ENCODE data around the gene SCMH1.
"Not testable (repeated sequence)": the region's sequence is repeated elsewhere in the genome, so short reads cannot be mapped to it uniquely, and the experiment has no call there.

Gene SCMH1

GRCh38 chr1:41144285-41144684 lies 97.8 kb downstream of the SCMH1 start:
- no peak for DNase-seq

- DNase-seq, result no peak
Measured at GRCh38 chr1:41138549-41138948, 103.6 kb downstream of the SCMH1 start.

GRCh38 chr1:41135196-41135947 lies 106.7 kb downstream of the SCMH1 start:
- DNase-seq, result no peak

- not testable (repeated sequence) for DNase-seq
Measured at GRCh38 chr1:41134325-41134724, 107.8 kb downstream of the SCMH1 start.

- DNase-seq, result no peak
Measured at GRCh38 chr1:41122851-41123518, 119.1 kb downstream of the SCMH1 start.

GRCh38 chr1:41122148-41122547 lies 120.0 kb downstream of the SCMH1 start:
- DNase-seq, result no peak

- DNase-seq, result no peak
Measured at GRCh38 chr1:41118645-41119044, 123.5 kb downstream of the SCMH1 start.

GRCh38 chr1:41117241-41117640 lies 124.9 kb downstream of the SCMH1 start:
- DNase-seq, result not testable (repeated sequence)

- no peak for DNase-seq
Measured at GRCh38 chr1:41110736-41111135, 131.4 kb downstream of the SCMH1 start.

- no peak for DNase-seq
Measured at GRCh38 chr1:41110286-41110685, 131.8 kb downstream of the SCMH1 start.

GRCh38 chr1:41109310-41110197 lies 132.6 kb downstream of the SCMH1 start:
- DNase-seq, result peak; percentile 86

GRCh38 chr1:41108696-41109275 lies 133.3 kb downstream of the SCMH1 start:
- DNase-seq, result no peak

GRCh38 chr1:41103766-41104165 lies 138.3 kb downstream of the SCMH1 start:
- no peak for DNase-seq

GRCh38 chr1:41102653-41103052 lies 139.5 kb downstream of the SCMH1 start:
- no peak for DNase-seq

GRCh38 chr1:41101950-41102607 lies 140.0 kb downstream of the SCMH1 start:
- peak; percentile 13 for DNase-seq

- DNase-seq, result no peak
Measured at GRCh38 chr1:41101076-41101475, 141.0 kb downstream of the SCMH1 start.

GRCh38 chr1:41100170-41100569 lies 141.9 kb downstream of the SCMH1 start:
- DNase-seq, result no peak

- no peak for DNase-seq
Measured at GRCh38 chr1:41098730-41099460, 143.2 kb downstream of the SCMH1 start.

- no peak for DNase-seq
Measured at GRCh38 chr1:41097105-41097504, 145.0 kb downstream of the SCMH1 start.

GRCh38 chr1:41093826-41094225 lies 148.3 kb downstream of the SCMH1 start:
- no peak for DNase-seq

- DNase-seq, result no peak
Measured at GRCh38 chr1:41086921-41087320, 155.2 kb downstream of the SCMH1 start.

GRCh38 chr1:41078616-41079015 lies 163.5 kb downstream of the SCMH1 start:
- DNase-seq, result no peak

Measured in NCI-H1048 (cell line).